KMS-11 (cell line): ENCODE data around the gene CACNA1G.

ENCODE experiments used
- H2AFZ ChIP-seq: fragments of 200-600 bp; sonication (generic); 2 replicates; pipeline ENCODE4 v1.6.1; 2016; ENCODE audit warnings: antibody characterized with exemption, mixed run types, low read depth
- H3K27ac ChIP-seq: fragments of 200-600 bp; sonication (generic); 2 replicates; pipeline ENCODE4 v1.6.1; 2016; ENCODE audit warnings: mild to moderate bottlenecking, mixed run types
- H3K27me3 ChIP-seq: fragments of 200-600 bp; sonication (generic); 2 replicates; pipeline ENCODE4 v1.6.1; 2017; ENCODE audit warnings: mild to moderate bottlenecking, low read depth, mixed run types, moderate library complexity; ENCODE audit not compliant: insufficient read depth
- H3K36me3 ChIP-seq: fragments of 200-600 bp; sonication (generic); 2 replicates; pipeline ENCODE4 v1.6.1; 2017; ENCODE audit warnings: mild to moderate bottlenecking, mixed run types; ENCODE audit not compliant: insufficient read depth
- H3K4me1 ChIP-seq: fragments of 200-600 bp; sonication (generic); 2 replicates; pipeline ENCODE4 v1.6.1; 2016; ENCODE audit warnings: mild to moderate bottlenecking, low read depth, mixed run types; ENCODE audit not compliant: poor library complexity, severe bottlenecking
- H3K4me2 ChIP-seq: fragments of 200-600 bp; sonication (generic); 2 replicates; pipeline ENCODE4 v1.7.0; 2016; ENCODE audit warnings: mild to moderate bottlenecking, mixed run types
- H3K4me3 ChIP-seq: fragments of 200-600 bp; sonication (generic); IDR thresholded peaks from 2 replicates; pipeline ENCODE4 v1.6.1; 2017; ENCODE audit warnings: low read depth, low read length, mixed read lengths; ENCODE audit not compliant: insufficient read depth
- H3K79me2 ChIP-seq: fragments of 200-600 bp; sonication (generic); 2 replicates; pipeline ENCODE4 v1.6.1; 2016; ENCODE audit warnings: low read depth, mixed run types; ENCODE audit not compliant: insufficient read depth
- H3K9ac ChIP-seq: fragments of 200-600 bp; sonication (generic); 2 replicates; pipeline ENCODE4 v1.6.1; 2016; ENCODE audit warnings: mild to moderate bottlenecking, mixed run types
- H4K20me1 ChIP-seq: fragments of 200-600 bp; sonication (generic); 2 replicates; pipeline ENCODE4 v1.6.1; 2016; ENCODE audit warnings: mild to moderate bottlenecking, mixed run types; ENCODE audit not compliant: insufficient read depth
- TF ChIP-seq, protein P1 (sequence below): fragments of 200-600 bp; sonication (generic); conservative IDR thresholded peaks from 2 replicates; pipeline ENCODE4 v1.6.1; 2017; ENCODE audit warnings: low read depth, mild to moderate bottlenecking, antibody characterized with exemption, low read length, moderate library complexity, mixed read lengths

Gene CACNA1G

DNA sequence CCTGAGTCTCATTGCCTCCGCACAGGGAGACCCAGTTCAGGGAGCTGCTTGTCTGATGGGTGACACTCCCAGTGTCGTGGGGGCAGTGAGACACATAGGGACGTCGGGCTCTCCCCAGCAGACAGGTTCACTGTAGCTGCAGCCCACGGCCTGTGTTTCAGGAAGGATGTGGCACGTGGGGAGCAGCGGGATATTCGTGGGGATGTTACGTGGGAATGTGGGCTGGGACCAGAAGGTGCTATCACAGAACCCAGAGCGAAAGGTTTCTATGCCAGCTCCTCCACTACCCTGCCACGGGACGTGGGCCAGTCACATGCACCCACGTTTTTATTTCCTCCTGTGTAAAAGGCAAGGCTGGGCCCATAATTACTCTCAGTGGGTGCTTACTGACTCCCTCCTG is 16.3 kb downstream of the CACNA1G start:
- Histone ChIP-seq H2AFZ (no peak overlapping the region), H3K27me3 (peaks cover 60% of the 10 kb centered on the region), H3K9ac (no peak overlapping the region), H3K79me2 (no peaks in the 10 kb centered on the region), H3K4me3 (no peak overlapping the region), H3K36me3 (no peaks in the 10 kb centered on the region), H3K4me1 (no peaks in the 10 kb centered on the region), H3K27ac (no peak overlapping the region), H4K20me1 (no peaks in the 10 kb centered on the region), H3K4me2 (no peak overlapping the region)
- TF ChIP-seq, protein P1, sequence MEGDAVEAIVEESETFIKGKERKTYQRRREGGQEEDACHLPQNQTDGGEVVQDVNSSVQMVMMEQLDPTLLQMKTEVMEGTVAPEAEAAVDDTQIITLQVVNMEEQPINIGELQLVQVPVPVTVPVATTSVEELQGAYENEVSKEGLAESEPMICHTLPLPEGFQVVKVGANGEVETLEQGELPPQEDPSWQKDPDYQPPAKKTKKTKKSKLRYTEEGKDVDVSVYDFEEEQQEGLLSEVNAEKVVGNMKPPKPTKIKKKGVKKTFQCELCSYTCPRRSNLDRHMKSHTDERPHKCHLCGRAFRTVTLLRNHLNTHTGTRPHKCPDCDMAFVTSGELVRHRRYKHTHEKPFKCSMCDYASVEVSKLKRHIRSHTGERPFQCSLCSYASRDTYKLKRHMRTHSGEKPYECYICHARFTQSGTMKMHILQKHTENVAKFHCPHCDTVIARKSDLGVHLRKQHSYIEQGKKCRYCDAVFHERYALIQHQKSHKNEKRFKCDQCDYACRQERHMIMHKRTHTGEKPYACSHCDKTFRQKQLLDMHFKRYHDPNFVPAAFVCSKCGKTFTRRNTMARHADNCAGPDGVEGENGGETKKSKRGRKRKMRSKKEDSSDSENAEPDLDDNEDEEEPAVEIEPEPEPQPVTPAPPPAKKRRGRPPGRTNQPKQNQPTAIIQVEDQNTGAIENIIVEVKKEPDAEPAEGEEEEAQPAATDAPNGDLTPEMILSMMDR = no peak

- TF ChIP-seq, protein P1 = no peak
- Histone ChIP-seq H3K27me3 (peaks cover 66% of the 10 kb centered on the region), H3K4me3 (no peak overlapping the region), H3K27ac (no peak overlapping the region), H3K79me2 (no peaks in the 10 kb centered on the region), H2AFZ (no peak overlapping the region), H4K20me1 (no peaks in the 10 kb centered on the region), H3K4me2 (no peak overlapping the region), H3K4me1 (no peaks in the 10 kb centered on the region), H3K9ac (no peak overlapping the region), H3K36me3 (no peaks in the 10 kb centered on the region)
Observed at GRCh38 chr17:50577451-50577954, 17.0 kb downstream of the CACNA1G start.

GRCh38 chr17:50578173-50578572 is 17.7 kb downstream of the CACNA1G start:
- Histone ChIP-seq H3K27me3 (peaks cover 73% of the 10 kb centered on the region), H2AFZ (no peak overlapping the region), H3K9ac (no peak overlapping the region), H4K20me1 (no peaks in the 10 kb centered on the region), H3K79me2 (no peaks in the 10 kb centered on the region), H3K4me1 (no peaks in the 10 kb centered on the region), H3K27ac (no peak overlapping the region), H3K36me3 (no peaks in the 10 kb centered on the region), H3K4me3 (no peak overlapping the region), H3K4me2 (no peak overlapping the region)
- TF ChIP-seq, protein P1 = no peak

GRCh38 chr17:50579399-50579798 is 18.9 kb downstream of the CACNA1G start:
- Histone ChIP-seq H4K20me1 (no peaks in the 10 kb centered on the region), H3K36me3 (no peaks in the 10 kb centered on the region), H3K4me1 (no peaks in the 10 kb centered on the region), H3K9ac (no peak overlapping the region), H3K4me2 (no peak overlapping the region), H3K27me3 (peaks cover 84% of the 10 kb centered on the region), H3K79me2 (no peaks in the 10 kb centered on the region), H3K27ac (no peak overlapping the region), H3K4me3 (no peak overlapping the region), H2AFZ (no peak overlapping the region)
- TF ChIP-seq, protein P1 = no peak
